ENCODE results near the gene ERI3. TPM values are rescaled to one million over a fixed set of nuclear protein-coding genes. Genes with fewer than 3 reads are reported as not detected.

ERI3 gene
- total and polyA plus RNA-seq, 2 of the 13 experiments (the other 11 are each of a cell fraction or from before 2014, with no cell fraction given) = 35.6 to 35.9 TPM

DNA sequence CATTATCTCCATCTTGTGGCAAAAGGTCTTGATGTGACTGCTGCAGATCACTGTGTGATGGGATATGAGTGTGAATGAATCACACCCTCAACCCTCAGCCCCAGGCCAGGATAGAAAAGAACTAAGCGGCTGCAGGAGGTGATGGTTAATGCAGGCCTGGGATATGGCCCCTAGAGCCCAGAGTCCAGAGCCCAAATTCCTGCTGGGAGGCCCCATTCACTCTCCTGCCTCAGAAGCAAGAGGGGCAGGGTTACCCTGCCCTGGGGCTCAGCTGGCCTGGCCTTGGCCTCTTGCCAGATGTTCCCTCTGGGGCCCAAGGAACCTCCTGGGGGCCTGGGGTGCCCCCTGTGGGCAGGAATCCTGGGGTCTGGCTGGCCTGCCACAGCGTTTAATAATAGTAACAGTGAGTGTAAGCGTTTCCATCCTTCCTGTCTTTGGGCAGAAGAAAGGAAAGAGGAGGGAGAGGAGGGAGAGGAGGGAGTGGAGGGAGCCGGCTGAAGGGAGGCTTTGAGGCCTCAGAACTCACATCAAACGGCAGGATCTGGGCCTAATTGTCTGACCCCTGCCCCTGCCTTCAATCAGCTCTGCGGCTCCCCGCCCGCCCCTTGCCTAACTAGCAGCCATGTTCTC, 115.6 kb downstream of the ERI3 start (continued):
- TF ChIP-seq, protein P1, sequence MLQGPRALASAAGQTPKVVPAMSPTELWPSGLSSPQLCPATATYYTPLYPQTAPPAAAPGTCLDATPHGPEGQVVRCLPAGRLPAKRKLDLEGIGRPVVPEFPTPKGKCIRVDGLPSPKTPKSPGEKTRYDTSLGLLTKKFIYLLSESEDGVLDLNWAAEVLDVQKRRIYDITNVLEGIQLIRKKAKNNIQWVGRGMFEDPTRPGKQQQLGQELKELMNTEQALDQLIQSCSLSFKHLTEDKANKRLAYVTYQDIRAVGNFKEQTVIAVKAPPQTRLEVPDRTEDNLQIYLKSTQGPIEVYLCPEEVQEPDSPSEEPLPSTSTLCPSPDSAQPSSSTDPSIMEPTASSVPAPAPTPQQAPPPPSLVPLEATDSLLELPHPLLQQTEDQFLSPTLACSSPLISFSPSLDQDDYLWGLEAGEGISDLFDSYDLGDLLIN (CRISPR knock-in tag; IDR thresholded peaks at IDR 0.05; ENCODE audit: borderline replicate concordance) = no peak
- TF ChIP-seq NR1H2 (CRISPR knock-in tag; IDR thresholded peaks at IDR 0.05; ENCODE audit: borderline replicate concordance, low read depth) (no peak), KDM5B (CRISPR knock-in tag; IDR thresholded peaks at IDR 0.05; ENCODE audit: borderline replicate concordance) (no peak), SAP130 (CRISPR knock-in tag; IDR thresholded peaks at IDR 0.05; ENCODE audit: low read depth) (0 out of 2 replicates have a peak, but pooled peaks have one; percentile 19), GLI4 (CRISPR knock-in tag; IDR thresholded peaks at IDR 0.05; ENCODE audit: borderline replicate concordance) (no peak), HOXA5 (CRISPR knock-in tag; IDR thresholded peaks at IDR 0.05) (no peak), RFX3 (CRISPR knock-in tag; IDR thresholded peaks at IDR 0.05) (no peak), ZNF24 (IDR thresholded peaks at IDR 0.05) (no peak), ZBTB7A (CRISPR knock-in tag; IDR thresholded peaks at IDR 0.05) (no peak), FOXA3 (CRISPR knock-in tag; IDR thresholded peaks at IDR 0.05) (no peak), RXRB (CRISPR knock-in tag; IDR thresholded peaks at IDR 0.05; ENCODE audit: borderline replicate concordance) (no peak), ZNF124 (CRISPR knock-in tag; IDR thresholded peaks at IDR 0.05) (no peak), ESRRA (CRISPR knock-in tag; IDR thresholded peaks at IDR 0.05; ENCODE audit: low read depth) (no peak), ZNF121 (CRISPR knock-in tag; IDR thresholded peaks at IDR 0.05) (peak; percentile 72), MAFF (IDR thresholded peaks at IDR 0.05; ENCODE audit: low read depth, low read length) (no peak), NBN (conservative IDR thresholded peaks at IDR 0.05) (no peak)
- TF ChIP-seq, protein P2, sequence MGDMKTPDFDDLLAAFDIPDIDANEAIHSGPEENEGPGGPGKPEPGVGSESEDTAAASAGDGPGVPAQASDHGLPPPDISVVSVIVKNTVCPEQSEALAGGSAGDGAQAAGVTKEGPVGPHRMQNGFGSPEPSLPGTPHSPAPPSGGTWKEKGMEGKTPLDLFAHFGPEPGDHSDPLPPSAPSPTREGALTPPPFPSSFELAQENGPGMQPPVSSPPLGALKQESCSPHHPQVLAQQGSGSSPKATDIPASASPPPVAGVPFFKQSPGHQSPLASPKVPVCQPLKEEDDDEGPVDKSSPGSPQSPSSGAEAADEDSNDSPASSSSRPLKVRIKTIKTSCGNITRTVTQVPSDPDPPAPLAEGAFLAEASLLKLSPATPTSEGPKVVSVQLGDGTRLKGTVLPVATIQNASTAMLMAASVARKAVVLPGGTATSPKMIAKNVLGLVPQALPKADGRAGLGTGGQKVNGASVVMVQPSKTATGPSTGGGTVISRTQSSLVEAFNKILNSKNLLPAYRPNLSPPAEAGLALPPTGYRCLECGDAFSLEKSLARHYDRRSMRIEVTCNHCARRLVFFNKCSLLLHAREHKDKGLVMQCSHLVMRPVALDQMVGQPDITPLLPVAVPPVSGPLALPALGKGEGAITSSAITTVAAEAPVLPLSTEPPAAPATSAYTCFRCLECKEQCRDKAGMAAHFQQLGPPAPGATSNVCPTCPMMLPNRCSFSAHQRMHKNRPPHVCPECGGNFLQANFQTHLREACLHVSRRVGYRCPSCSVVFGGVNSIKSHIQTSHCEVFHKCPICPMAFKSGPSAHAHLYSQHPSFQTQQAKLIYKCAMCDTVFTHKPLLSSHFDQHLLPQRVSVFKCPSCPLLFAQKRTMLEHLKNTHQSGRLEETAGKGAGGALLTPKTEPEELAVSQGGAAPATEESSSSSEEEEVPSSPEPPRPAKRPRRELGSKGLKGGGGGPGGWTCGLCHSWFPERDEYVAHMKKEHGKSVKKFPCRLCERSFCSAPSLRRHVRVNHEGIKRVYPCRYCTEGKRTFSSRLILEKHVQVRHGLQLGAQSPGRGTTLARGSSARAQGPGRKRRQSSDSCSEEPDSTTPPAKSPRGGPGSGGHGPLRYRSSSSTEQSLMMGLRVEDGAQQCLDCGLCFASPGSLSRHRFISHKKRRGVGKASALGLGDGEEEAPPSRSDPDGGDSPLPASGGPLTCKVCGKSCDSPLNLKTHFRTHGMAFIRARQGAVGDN (CRISPR knock-in tag; IDR thresholded peaks at IDR 0.05) = peak; percentile 64
- TF ChIP-seq, protein P3, sequence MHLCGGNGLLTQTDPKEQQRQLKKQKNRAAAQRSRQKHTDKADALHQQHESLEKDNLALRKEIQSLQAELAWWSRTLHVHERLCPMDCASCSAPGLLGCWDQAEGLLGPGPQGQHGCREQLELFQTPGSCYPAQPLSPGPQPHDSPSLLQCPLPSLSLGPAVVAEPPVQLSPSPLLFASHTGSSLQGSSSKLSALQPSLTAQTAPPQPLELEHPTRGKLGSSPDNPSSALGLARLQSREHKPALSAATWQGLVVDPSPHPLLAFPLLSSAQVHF (CRISPR knock-in tag; IDR thresholded peaks at IDR 0.05) = no peak
- TF ChIP-seq, protein P4, sequence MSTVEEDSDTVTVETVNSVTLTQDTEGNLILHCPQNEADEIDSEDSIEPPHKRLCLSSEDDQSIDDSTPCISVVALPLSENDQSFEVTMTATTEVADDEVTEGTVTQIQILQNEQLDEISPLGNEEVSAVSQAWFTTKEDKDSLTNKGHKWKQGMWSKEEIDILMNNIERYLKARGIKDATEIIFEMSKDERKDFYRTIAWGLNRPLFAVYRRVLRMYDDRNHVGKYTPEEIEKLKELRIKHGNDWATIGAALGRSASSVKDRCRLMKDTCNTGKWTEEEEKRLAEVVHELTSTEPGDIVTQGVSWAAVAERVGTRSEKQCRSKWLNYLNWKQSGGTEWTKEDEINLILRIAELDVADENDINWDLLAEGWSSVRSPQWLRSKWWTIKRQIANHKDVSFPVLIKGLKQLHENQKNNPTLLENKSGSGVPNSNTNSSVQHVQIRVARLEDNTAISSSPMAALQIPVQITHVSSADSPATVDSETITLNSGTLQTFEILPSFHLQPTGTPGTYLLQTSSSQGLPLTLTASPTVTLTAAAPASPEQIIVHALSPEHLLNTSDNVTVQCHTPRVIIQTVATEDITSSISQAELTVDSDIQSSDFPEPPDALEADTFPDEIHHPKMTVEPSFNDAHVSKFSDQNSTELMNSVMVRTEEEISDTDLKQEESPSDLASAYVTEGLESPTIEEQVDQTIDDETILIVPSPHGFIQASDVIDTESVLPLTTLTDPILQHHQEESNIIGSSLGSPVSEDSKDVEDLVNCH (CRISPR knock-in tag; IDR thresholded peaks at IDR 0.05) = no peak
- TF ChIP-seq, protein P5, sequence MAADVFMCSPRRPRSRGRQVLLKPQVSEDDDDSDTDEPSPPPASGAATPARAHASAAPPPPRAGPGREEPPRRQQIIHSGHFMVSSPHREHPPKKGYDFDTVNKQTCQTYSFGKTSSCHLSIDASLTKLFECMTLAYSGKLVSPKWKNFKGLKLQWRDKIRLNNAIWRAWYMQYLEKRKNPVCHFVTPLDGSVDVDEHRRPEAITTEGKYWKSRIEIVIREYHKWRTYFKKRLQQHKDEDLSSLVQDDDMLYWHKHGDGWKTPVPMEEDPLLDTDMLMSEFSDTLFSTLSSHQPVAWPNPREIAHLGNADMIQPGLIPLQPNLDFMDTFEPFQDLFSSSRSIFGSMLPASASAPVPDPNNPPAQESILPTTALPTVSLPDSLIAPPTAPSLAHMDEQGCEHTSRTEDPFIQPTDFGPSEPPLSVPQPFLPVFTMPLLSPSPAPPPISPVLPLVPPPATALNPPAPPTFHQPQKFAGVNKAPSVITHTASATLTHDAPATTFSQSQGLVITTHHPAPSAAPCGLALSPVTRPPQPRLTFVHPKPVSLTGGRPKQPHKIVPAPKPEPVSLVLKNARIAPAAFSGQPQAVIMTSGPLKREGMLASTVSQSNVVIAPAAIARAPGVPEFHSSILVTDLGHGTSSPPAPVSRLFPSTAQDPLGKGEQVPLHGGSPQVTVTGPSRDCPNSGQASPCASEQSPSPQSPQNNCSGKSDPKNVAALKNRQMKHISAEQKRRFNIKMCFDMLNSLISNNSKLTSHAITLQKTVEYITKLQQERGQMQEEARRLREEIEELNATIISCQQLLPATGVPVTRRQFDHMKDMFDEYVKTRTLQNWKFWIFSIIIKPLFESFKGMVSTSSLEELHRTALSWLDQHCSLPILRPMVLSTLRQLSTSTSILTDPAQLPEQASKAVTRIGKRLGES (CRISPR knock-in tag; IDR thresholded peaks at IDR 0.05; ENCODE audit: borderline replicate concordance) = no peak
